Kidney epithelial cell (primary cell): ENCODE measurements around the gene STK36. TPM values are rescaled to one million over a fixed set of nuclear protein-coding genes. Genes with fewer than 3 reads are reported as not detected.

Experiments used
- DNase-seq: peaks from one replicate; pipeline ENCODE4 v3.0.0-alpha.2; 2010; ENCODE audit warnings: low read depth
- H3K27me3 ChIP-seq: 2 replicates; pipeline ENCODE4 v1.6.0; 2011; ENCODE audit warnings: low read length; ENCODE audit not compliant: control insufficient read depth, insufficient read depth
- H3K36me3 ChIP-seq: 2 replicates; pipeline ENCODE4 v1.5.1; 2011; ENCODE audit warnings: low read length; ENCODE audit not compliant: control insufficient read depth, insufficient read depth
- H3K4me3 ChIP-seq: 2 replicates; pipeline ENCODE4 v1.5.1; 2011; ENCODE audit warnings: low read depth, mild to moderate bottlenecking, control low read depth, low read length
- total RNA-seq: library from RNA; depleted of rRNA; stranded (reverse); fragments of >200 nt; gene quantifications from 2 replicates; pipeline ENCODE4 v1.2.3, GENCODE V29; 2015
- TF ChIP-seq, protein P1 (sequence below): IDR thresholded peaks from 2 replicates; pipeline ENCODE4 v1.5.1; 2011; ENCODE audit warnings: mild to moderate bottlenecking, moderate library complexity, low read length, control low read depth, inconsistent platforms; ENCODE audit not compliant: insufficient read depth, poor library complexity, severe bottlenecking

Gene STK36
- total RNA-seq, 1 donor from 2014 or later = 49.3 TPM

DNA sequence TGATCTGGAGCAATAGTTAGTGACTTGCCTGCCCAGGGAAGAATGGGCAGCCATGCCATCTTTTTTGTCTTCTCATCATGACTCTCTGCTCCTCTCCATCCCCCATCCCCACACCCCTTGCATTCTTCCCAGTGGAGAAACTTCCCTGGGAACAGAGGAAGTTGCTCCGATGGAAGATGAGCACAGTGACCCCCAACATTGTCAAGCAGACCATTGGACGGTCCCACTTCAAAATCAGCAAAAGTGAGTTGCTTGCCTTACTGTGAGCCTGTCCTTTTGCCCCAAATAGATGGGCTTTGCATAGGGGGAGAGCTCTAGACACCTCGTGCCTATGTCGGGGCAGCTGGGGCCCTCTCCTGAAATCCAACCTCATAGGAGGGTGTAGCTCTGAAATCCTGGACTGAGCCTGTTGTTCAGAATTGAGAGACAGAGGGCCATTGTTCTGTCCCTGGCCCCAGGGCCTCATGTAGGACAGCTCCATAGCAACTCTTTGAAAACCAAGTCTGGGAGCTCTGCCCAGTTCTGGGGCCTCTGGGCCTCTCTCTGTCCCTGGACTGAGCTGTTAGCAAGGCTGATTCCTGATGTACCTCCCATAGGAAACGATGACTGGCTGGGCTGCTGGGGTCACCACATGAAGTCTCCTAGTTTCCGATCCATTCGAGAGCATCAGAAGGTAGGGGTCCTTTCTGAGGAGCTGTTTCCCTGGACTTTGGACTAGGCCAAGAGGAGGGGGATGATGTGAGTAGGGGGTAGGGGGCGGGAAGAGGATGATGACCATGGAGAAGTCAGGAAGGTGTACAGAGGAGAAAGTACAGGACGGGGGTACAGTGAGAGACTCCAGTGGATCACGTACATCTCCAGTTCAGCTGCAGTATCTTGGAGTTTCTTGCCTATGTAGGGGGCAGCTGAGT lies 73.9 kb downstream of the STK36 start:
- H3K27me3 ChIP-seq = no peaks in the 10 kb centered on the region
- DNase-seq = no peak
- peaks cover 3% of the 10 kb centered on the region for H3K36me3 ChIP-seq
- TF ChIP-seq, protein P1, sequence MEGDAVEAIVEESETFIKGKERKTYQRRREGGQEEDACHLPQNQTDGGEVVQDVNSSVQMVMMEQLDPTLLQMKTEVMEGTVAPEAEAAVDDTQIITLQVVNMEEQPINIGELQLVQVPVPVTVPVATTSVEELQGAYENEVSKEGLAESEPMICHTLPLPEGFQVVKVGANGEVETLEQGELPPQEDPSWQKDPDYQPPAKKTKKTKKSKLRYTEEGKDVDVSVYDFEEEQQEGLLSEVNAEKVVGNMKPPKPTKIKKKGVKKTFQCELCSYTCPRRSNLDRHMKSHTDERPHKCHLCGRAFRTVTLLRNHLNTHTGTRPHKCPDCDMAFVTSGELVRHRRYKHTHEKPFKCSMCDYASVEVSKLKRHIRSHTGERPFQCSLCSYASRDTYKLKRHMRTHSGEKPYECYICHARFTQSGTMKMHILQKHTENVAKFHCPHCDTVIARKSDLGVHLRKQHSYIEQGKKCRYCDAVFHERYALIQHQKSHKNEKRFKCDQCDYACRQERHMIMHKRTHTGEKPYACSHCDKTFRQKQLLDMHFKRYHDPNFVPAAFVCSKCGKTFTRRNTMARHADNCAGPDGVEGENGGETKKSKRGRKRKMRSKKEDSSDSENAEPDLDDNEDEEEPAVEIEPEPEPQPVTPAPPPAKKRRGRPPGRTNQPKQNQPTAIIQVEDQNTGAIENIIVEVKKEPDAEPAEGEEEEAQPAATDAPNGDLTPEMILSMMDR = no peak
- H3K4me3 ChIP-seq = no peak overlapping the region

GRCh38 chr2:218746470-218746795 lies 74.5 kb downstream of the STK36 start:
- Histone ChIP-seq H3K4me3 (no peak overlapping the region), H3K36me3 (peaks cover 3% of the 10 kb centered on the region), H3K27me3 (no peaks in the 10 kb centered on the region)
- DNase-seq = no peak
- TF ChIP-seq, protein P1 = no peak

DNA sequence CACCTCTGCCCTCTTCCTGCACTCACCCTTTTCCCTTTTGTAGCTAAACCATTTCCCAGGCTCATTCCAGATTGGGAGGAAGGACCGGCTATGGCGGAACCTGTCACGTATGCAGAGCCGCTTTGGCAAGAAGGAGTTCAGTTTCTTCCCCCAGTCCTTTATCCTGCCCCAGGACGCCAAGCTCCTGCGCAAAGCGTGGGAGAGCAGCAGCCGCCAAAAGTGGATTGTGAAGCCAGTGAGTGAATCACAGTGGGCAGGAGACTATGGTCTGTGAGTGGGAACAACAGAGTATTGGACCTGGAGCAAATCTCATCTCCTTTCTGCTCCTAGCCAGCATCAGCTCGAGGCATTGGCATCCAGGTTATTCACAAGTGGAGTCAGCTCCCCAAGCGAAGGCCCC lies 75.1 kb downstream of the STK36 start:
- DNase-seq = no peak
- H3K27me3 ChIP-seq = no peaks in the 10 kb centered on the region
- TF ChIP-seq, protein P1 = no peak
- peaks cover 3% of the 10 kb centered on the region for H3K36me3 ChIP-seq
- H3K4me3 ChIP-seq = no peak overlapping the region

GRCh38 chr2:218748741-218749441 lies 77.0 kb downstream of the STK36 start:
- Histone ChIP-seq H3K36me3 (peaks cover 5% of the 10 kb centered on the region), H3K27me3 (no peaks in the 10 kb centered on the region), H3K4me3 (no peak overlapping the region)
- TF ChIP-seq, protein P1 = no peak
- no peak for DNase-seq

Other genes with a start within 250 kb of the STK36 start
- 7.5 and 9.4 TPM in 2 replicates for gene USP37, start 103.7 kb upstream of the STK36 start, total RNA-seq
- 38.5 and 57.1 TPM in 2 replicates for gene CNOT9, start 103.2 kb upstream of the STK36 start, total RNA-seq
- 0.08 and 0.27 TPM in 2 replicates for gene PLCD4, start 64.2 kb upstream of the STK36 start, total RNA-seq
- gene ZNF142, start 12.5 kb upstream of the STK36 start, total RNA-seq = 22.6 and 49.0 TPM in 2 replicates
- gene BCS1L, start 12.4 kb upstream of the STK36 start, total RNA-seq = 36.2 and 36.4 TPM in 2 replicates
- 27.3 and 31.6 TPM in 2 replicates for gene RNF25, start 84 bp upstream of the STK36 start, total RNA-seq
- gene TTLL4, start 38.7 kb downstream of the STK36 start, total RNA-seq = 17.3 and 27.5 TPM in 2 replicates
- 25.3 and 32.0 TPM in 2 replicates for gene CYP27A1, start 110.1 kb downstream of the STK36 start, total RNA-seq
- gene PRKAG3, start 159.7 kb downstream of the STK36 start, total RNA-seq = not detected in 2 replicates
- 1.2 and 1.6 TPM in 2 replicates for gene WNT6, start 187.7 kb downstream of the STK36 start, total RNA-seq
- gene WNT10A, start 208.8 kb downstream of the STK36 start, total RNA-seq = 5.6 and 7.1 TPM in 2 replicates